ENCODE results near the gene EBLN2. TPM values are rescaled to one million over a fixed set of nuclear protein-coding genes. Genes with fewer than 3 reads are reported as not detected.

Gene EBLN2
- total and polyA plus RNA-seq, 9 of the 15 experiments (the other 6 are each of a cell fraction or from before 2014, with no cell fraction given): 0.39 to 4.6 (median 2.2) TPM

DNA sequence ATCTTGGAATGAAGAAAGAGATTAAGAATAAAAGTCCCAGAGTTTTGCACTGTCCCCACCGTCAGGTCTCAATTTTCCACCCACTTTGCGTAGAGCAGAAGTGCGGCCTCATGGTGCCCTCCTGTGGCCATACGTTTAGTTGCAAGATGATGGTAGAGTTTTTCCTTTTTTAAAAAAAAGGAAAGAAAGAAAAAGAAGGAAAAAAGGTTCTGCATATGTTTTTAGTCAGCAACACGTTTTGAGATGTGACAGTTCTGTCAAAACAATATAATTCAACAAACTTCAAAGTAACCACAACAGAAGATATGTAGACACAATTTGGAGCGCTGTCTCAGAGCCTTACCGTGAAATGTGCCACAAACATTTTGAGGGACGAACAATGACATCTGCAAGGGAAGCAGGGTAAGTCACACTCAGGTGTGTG lies 24.6 kb downstream of the EBLN2 start:
- no TSS peak for BruUV-seq (replicated peaks)
- Histone ChIP-seq H3K79me2 (ENCODE audit: control insufficient read depth, insufficient read depth, low read length) (no peaks in the 10 kb centered on the region), H4K20me1 (replicated peaks; ENCODE audit: control insufficient read depth, insufficient read depth, low read length) (no peaks in the 10 kb centered on the region), H3K4me1 (replicated peaks in 1 of 2; ENCODE audit: control insufficient read depth in 2 of 2, insufficient read depth in 2 of 2, low read length in 2 of 2) (no peaks in the 10 kb centered on the region; a peak in 1 of 5 replicates), H3K36me3 (ENCODE audit: control insufficient read depth, insufficient read depth, low read length) (no peaks in the 10 kb centered on the region), H3K4me3 (no peak overlapping the region), H3K27me3 (ENCODE audit: control insufficient read depth in 2 of 2, insufficient read depth in 2 of 2, low read length in 2 of 2) (no peaks in the 10 kb centered on the region; a peak in 1 of 5 replicates), H3K9me3 (replicated peaks; ENCODE audit: control insufficient read depth, insufficient read depth, low read depth, low read length) (no peaks in the 10 kb centered on the region), H3K9ac (ENCODE audit: insufficient read depth in 1 of 2, low read depth in 2 of 2, low read length in 2 of 2) (no peak overlapping the region), H3K4me2 (ENCODE audit: insufficient read depth, low read length) (no peak overlapping the region), H3K9me1 (ENCODE audit: control insufficient read depth, insufficient read depth, low read length) (no peaks in the 10 kb centered on the region), H3K27ac (ENCODE audit: extremely low read depth, low read depth, low read length) (no peak overlapping the region), H2AFZ (ENCODE audit: low read depth, low read length) (0 out of 2 replicates have a peak overlapping the region, but pooled peaks have one; percentile 12)
- in situ Hi-C loops (cut with MboI): loop anchor here (25.0 kb wide), 1 partner anchor 1374 kb away; no protein-coding TSS in a partner anchor
- ATAC-seq: peak; percentile 84
- peak; percentile 42 to 62 (median 46) for DNase-seq (ENCODE audit: extremely low read depth in 1 of 4, low spot score in 3 of 4)
- peak; percentile 87 for FAIRE-seq
- 22% methylated on average over 8 of the region's 8 CpGs for WGBS (ENCODE audit: insufficient coverage, low coverage, missing lambda C conversion rate)
- POLR2A ChIA-PET: no interaction called here
- CTCF ChIA-PET (ENCODE audit: low intra/inter-chr PET ratio): interaction anchor here (0.8 to 2.9 kb wide), 2 partner anchors 147 to 1211 kb away, joined by 3 to 21 read pairs; no protein-coding TSS in a partner anchor
- intact Hi-C loops (cut with micrococcal nuclease): loop anchor here (1.0 to 10.0 kb wide), 2 partner anchors 148 to 1371 kb away; no protein-coding TSS in a partner anchor
- TF ChIP-seq, protein P1, sequence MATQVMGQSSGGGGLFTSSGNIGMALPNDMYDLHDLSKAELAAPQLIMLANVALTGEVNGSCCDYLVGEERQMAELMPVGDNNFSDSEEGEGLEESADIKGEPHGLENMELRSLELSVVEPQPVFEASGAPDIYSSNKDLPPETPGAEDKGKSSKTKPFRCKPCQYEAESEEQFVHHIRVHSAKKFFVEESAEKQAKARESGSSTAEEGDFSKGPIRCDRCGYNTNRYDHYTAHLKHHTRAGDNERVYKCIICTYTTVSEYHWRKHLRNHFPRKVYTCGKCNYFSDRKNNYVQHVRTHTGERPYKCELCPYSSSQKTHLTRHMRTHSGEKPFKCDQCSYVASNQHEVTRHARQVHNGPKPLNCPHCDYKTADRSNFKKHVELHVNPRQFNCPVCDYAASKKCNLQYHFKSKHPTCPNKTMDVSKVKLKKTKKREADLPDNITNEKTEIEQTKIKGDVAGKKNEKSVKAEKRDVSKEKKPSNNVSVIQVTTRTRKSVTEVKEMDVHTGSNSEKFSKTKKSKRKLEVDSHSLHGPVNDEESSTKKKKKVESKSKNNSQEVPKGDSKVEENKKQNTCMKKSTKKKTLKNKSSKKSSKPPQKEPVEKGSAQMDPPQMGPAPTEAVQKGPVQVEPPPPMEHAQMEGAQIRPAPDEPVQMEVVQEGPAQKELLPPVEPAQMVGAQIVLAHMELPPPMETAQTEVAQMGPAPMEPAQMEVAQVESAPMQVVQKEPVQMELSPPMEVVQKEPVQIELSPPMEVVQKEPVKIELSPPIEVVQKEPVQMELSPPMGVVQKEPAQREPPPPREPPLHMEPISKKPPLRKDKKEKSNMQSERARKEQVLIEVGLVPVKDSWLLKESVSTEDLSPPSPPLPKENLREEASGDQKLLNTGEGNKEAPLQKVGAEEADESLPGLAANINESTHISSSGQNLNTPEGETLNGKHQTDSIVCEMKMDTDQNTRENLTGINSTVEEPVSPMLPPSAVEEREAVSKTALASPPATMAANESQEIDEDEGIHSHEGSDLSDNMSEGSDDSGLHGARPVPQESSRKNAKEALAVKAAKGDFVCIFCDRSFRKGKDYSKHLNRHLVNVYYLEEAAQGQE (IDR thresholded peaks at IDR 0.05; ENCODE audit: borderline replicate concordance): peak; percentile 65
- TF ChIP-seq, protein P1 (CRISPR knock-in tag; IDR thresholded peaks at IDR 0.05; ENCODE audit: low read depth): no peak
- TF ChIP-seq, protein P2, sequence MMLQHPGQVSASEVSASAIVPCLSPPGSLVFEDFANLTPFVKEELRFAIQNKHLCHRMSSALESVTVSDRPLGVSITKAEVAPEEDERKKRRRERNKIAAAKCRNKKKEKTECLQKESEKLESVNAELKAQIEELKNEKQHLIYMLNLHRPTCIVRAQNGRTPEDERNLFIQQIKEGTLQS (IDR thresholded peaks at IDR 0.05): no peak
- TF ChIP-seq, protein P2 (CRISPR knock-in tag; conservative IDR thresholded peaks at IDR 0.05): no peak
- TF ChIP-seq SAFB (IDR thresholded peaks at IDR 0.05; ENCODE audit: borderline replicate concordance, low read depth, low read length) (no peak), MTA3 (IDR thresholded peaks at IDR 0.05; ENCODE audit: borderline replicate concordance) (no peak), STAT5A (IDR thresholded peaks at IDR 0.05; ENCODE audit: borderline replicate concordance, low read length) (no peak), POLR3G (IDR thresholded peaks at IDR 0.05; ENCODE audit: extremely low read depth, insufficient read length, insufficient replicate concordance) (no peak), ZNF384 (IDR thresholded peaks at IDR 0.05; ENCODE audit: low read depth, low read length) (peak; percentile 66)
- TF ChIP-seq, protein P3, sequence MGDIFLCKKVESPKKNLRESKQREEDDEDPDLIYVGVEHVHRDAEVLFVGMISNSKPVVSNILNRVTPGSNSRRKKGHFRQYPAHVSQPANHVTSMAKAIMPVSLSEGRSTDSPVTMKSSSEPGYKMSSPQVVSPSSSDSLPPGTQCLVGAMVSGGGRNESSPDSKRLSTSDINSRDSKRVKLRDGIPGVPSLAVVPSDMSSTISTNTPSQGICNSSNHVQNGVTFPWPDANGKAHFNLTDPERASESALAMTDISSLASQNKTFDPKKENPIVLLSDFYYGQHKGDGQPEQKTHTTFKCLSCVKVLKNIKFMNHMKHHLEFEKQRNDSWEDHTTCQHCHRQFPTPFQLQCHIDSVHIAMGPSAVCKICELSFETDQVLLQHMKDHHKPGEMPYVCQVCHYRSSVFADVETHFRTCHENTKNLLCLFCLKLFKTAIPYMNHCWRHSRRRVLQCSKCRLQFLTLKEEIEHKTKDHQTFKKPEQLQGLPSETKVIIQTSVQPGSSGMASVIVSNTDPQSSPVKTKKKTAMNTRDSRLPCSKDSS (IDR thresholded peaks at IDR 0.05; ENCODE audit: low read depth, partially characterized antibody): no peak
- TF ChIP-seq, protein P4, sequence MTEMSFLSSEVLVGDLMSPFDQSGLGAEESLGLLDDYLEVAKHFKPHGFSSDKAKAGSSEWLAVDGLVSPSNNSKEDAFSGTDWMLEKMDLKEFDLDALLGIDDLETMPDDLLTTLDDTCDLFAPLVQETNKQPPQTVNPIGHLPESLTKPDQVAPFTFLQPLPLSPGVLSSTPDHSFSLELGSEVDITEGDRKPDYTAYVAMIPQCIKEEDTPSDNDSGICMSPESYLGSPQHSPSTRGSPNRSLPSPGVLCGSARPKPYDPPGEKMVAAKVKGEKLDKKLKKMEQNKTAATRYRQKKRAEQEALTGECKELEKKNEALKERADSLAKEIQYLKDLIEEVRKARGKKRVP (CRISPR knock-in tag; IDR thresholded peaks at IDR 0.05): no peak

Data from K562 (cell line).